WTC11 (cell line): ENCODE results near the gene TRIM41.

Source experiments
- AFF4 ChIP-seq: sonication (generic); formaldehyde crosslinking; IDR thresholded peaks from 2 replicates; pipeline ENCODE4 v1.8.1; 2023; ENCODE audit warnings: mild to moderate bottlenecking, missing genetic modification reagents, borderline replicate concordance
- ATF2 ChIP-seq: sonication (generic); formaldehyde crosslinking; IDR thresholded peaks from 2 replicates; pipeline ENCODE4 v1.8.1; 2022; ENCODE audit warnings: low read depth, missing genetic modification reagents, borderline replicate concordance
- E2F1 ChIP-seq: sonication (generic); formaldehyde crosslinking; IDR thresholded peaks from 2 replicates; pipeline ENCODE4 v1.8.0; 2022; ENCODE audit warnings: mild to moderate bottlenecking, missing genetic modification reagents
- EMX1 ChIP-seq: fragments of 250-450 bp; sonication (Bioruptor Pico); IDR thresholded peaks from 2 replicates; pipeline ENCODE4 v1.8.0; 2021; ENCODE audit warnings: mild to moderate bottlenecking
- JUN ChIP-seq: sonication (generic); formaldehyde crosslinking; IDR thresholded peaks from 2 replicates; pipeline ENCODE4 v1.8.0; 2023; ENCODE audit warnings: mild to moderate bottlenecking, missing genetic modification reagents
- TEAD1 ChIP-seq: sonication (generic); formaldehyde crosslinking; IDR thresholded peaks from 2 replicates; pipeline ENCODE4 v1.8.0; 2022; ENCODE audit warnings: mild to moderate bottlenecking, missing genetic modification reagents
- TP53 ChIP-seq: sonication (generic); formaldehyde crosslinking; IDR thresholded peaks from 2 replicates; pipeline ENCODE4 v1.8.1; 2023; ENCODE audit warnings: mild to moderate bottlenecking, missing genetic modification reagents
- ZSCAN18 ChIP-seq: fragments of 250-450 bp; sonication (Bioruptor Pico); IDR thresholded peaks from 2 replicates; pipeline ENCODE4 v2.1.2; 2022; ENCODE audit warnings: mild to moderate bottlenecking, moderate library complexity
- TF ChIP-seq, protein P1 (sequence below): sonication (generic); formaldehyde crosslinking; conservative IDR thresholded peaks from 2 replicates; pipeline ENCODE4 v1.8.1; 2022; ENCODE audit warnings: mild to moderate bottlenecking, missing genetic modification reagents
- TF ChIP-seq, protein P2 (sequence below): fragments of 200-600 bp; IDR thresholded peaks from 2 replicates; pipeline ENCODE4 v1.8.0; 2022; ENCODE audit warnings: antibody characterized with exemption
- TF ChIP-seq, protein P3 (sequence below): fragments of 250-450 bp; sonication (Bioruptor Pico); conservative IDR thresholded peaks from 2 replicates; pipeline ENCODE4 v1.9.0; 2021; ENCODE audit warnings: mild to moderate bottlenecking

DNA sequence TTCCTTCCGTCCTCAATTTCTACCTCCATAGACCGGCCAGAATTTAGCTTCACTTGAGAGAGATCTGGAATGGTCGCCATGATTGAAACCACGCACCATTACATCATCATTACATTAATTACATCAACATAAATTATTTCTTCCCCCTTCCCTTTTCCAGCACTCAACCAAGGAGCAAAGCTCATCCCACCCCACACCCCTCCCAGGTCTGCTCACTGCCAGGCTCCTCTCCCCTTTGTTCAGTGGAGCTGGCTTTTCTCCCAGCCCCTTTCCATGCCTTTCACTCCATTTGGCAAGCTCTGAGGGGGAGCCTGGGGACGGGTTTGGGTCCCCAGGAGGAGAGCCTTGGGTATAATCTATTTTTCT is 12.2 kb downstream of the TRIM41 start:
- no peak for TF ChIP-seq EMX1 (CRISPR knock-in tag)
- no peak for TF ChIP-seq ZSCAN18 (CRISPR knock-in tag)
- no peak for TF ChIP-seq TEAD1 (CRISPR knock-in tag)
- TF ChIP-seq, protein P1, sequence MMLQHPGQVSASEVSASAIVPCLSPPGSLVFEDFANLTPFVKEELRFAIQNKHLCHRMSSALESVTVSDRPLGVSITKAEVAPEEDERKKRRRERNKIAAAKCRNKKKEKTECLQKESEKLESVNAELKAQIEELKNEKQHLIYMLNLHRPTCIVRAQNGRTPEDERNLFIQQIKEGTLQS (CRISPR knock-in tag) = no peak
- no peak for TF ChIP-seq AFF4 (CRISPR knock-in tag)
- TF ChIP-seq, protein P2, sequence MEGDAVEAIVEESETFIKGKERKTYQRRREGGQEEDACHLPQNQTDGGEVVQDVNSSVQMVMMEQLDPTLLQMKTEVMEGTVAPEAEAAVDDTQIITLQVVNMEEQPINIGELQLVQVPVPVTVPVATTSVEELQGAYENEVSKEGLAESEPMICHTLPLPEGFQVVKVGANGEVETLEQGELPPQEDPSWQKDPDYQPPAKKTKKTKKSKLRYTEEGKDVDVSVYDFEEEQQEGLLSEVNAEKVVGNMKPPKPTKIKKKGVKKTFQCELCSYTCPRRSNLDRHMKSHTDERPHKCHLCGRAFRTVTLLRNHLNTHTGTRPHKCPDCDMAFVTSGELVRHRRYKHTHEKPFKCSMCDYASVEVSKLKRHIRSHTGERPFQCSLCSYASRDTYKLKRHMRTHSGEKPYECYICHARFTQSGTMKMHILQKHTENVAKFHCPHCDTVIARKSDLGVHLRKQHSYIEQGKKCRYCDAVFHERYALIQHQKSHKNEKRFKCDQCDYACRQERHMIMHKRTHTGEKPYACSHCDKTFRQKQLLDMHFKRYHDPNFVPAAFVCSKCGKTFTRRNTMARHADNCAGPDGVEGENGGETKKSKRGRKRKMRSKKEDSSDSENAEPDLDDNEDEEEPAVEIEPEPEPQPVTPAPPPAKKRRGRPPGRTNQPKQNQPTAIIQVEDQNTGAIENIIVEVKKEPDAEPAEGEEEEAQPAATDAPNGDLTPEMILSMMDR = no peak
- TF ChIP-seq ATF2 (CRISPR knock-in tag) = no peak
- TF ChIP-seq, protein P3, sequence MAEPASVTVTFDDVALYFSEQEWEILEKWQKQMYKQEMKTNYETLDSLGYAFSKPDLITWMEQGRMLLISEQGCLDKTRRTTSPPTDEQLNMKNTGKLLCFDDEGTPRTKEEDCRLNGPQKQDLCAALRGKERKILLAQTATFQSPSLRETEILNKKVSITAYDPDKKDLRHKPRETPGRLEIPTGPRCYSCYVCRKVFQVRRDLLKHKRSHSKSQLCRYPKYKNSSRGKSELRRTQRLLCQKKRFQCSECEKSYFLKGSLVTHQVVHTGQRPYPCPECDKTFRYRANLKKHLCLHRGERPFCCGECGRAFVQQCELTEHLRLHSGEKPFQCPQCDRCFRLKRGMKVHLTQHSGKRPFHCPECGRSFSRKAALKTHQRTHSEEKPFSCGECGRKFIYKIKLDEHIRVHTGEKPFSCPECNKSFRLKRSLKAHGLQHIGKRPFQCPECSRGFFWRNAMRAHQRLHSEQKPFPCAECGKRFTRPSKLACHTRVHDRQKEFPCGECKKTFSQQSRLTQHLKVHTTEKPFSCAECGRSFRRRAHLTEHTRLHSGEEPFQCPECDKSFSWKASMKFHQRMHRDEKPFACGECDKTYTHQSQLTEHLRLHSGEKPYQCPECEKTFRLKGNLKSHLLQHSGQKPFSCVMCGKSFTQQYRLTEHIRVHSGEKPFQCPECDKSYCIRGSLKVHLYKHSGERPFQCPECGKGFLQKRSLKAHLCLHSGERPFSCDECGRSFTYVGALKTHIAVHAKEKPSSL (CRISPR knock-in tag) = no peak
- no peak for TF ChIP-seq TP53 (CRISPR knock-in tag)
- no peak for TF ChIP-seq E2F1 (CRISPR knock-in tag)
- TF ChIP-seq JUN = no peak
